Loucy (cell line): ENCODE data around the gene POU2F2.

ENCODE experiments used
- EZH2phosphoT487 ChIP-seq: fragments of 200-600 bp; IDR thresholded peaks from 2 replicates; pipeline ENCODE4 v1.6.1; 2018; ENCODE audit warnings: antibody characterized with exemption, mild to moderate bottlenecking, moderate library complexity, borderline replicate concordance
- TF ChIP-seq, protein P1 (sequence below): fragments of 200-600 bp; sonication (generic); conservative IDR thresholded peaks from 2 replicates; pipeline ENCODE4 v1.5.1; 2014; ENCODE audit warnings: mild to moderate bottlenecking, antibody characterized with exemption, low read length

DNA sequence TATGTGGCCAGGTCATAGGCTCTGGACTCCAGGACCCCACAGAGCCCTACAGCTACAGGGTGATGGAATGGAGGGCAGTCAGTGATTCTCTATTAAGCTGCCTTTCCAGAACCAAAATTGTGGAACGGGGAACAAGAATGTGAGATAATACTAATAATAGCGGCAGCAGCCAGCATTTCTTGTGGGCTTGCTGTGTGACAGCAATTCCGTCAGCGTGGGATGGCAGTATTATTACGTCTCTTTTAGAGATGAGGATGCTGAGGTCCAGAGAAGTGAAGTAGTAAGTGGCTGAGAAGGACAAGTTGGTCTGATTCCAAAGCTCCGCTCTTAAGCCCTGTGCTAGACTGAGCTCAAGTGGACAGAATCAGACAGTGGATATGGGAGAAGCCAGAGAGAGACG lies 86.7 kb downstream of the POU2F2 start:
- TF ChIP-seq, protein P1, sequence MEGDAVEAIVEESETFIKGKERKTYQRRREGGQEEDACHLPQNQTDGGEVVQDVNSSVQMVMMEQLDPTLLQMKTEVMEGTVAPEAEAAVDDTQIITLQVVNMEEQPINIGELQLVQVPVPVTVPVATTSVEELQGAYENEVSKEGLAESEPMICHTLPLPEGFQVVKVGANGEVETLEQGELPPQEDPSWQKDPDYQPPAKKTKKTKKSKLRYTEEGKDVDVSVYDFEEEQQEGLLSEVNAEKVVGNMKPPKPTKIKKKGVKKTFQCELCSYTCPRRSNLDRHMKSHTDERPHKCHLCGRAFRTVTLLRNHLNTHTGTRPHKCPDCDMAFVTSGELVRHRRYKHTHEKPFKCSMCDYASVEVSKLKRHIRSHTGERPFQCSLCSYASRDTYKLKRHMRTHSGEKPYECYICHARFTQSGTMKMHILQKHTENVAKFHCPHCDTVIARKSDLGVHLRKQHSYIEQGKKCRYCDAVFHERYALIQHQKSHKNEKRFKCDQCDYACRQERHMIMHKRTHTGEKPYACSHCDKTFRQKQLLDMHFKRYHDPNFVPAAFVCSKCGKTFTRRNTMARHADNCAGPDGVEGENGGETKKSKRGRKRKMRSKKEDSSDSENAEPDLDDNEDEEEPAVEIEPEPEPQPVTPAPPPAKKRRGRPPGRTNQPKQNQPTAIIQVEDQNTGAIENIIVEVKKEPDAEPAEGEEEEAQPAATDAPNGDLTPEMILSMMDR: no peak
- TF ChIP-seq EZH2phosphoT487: no peak
